ENCODE results near the gene FOXN1.

FOXN1 gene

GRCh38 chr17:28578246-28579195 is 72.4 kb downstream of the FOXN1 start:
- DNase-seq, result no peak
- Mint-ChIP-seq H3K4me3 (no peak overlapping the region), H3K27ac (peak overlapping the region; percentile 58), H3K4me1 (peaks cover 35% of the 10 kb centered on the region), H3K27me3 (no peaks in the 10 kb centered on the region), H3K9me3 (no peaks in the 10 kb centered on the region), H3K36me3 (peaks cover 45% of the 10 kb centered on the region)
- CTCF ChIA-PET, result interaction anchor here (0.9 kb wide), 1 partner anchor 11 kb away, joined by 3 read pairs; no protein-coding TSS in a partner anchor

GRCh38 chr17:28579526-28579925 is 73.4 kb downstream of the FOXN1 start:
- H3K27ac Mint-ChIP-seq, result peak overlapping the region; percentile 58
- no peak overlapping the region for H3K4me3 Mint-ChIP-seq
- H3K36me3 Mint-ChIP-seq, result peaks cover 35% of the 10 kb centered on the region
- no peaks in the 10 kb centered on the region for H3K9me3 Mint-ChIP-seq
- CTCF ChIA-PET, result no interaction called here
- no peak for DNase-seq
- H3K27me3 Mint-ChIP-seq, result no peaks in the 10 kb centered on the region
- H3K4me1 Mint-ChIP-seq, result peaks cover 31% of the 10 kb centered on the region

- Mint-ChIP-seq H3K4me3 (no peak overlapping the region), H3K27ac (no peak overlapping the region), H3K4me1 (peaks cover 21% of the 10 kb centered on the region), H3K36me3 (peaks cover 39% of the 10 kb centered on the region), H3K27me3 (no peaks in the 10 kb centered on the region), H3K9me3 (no peaks in the 10 kb centered on the region)
- no peak for DNase-seq
- CTCF ChIA-PET, result interaction anchor here (1.0 kb wide), 1 partner anchor 9 kb away, joined by 3 read pairs; the partner anchor contains the start of gene PIGS
Observed at GRCh38 chr17:28580959-28581358, 74.8 kb downstream of the FOXN1 start.

- CTCF ChIA-PET, result interaction anchor here (1.5 kb wide), 1 partner anchor 33 kb away, joined by 4 read pairs; no protein-coding TSS in a partner anchor
- H3K9me3 Mint-ChIP-seq, result no peaks in the 10 kb centered on the region
- H3K36me3 Mint-ChIP-seq, result peaks cover 40% of the 10 kb centered on the region
- no peaks in the 10 kb centered on the region for H3K27me3 Mint-ChIP-seq
- no peak overlapping the region for H3K4me3 Mint-ChIP-seq
- H3K4me1 Mint-ChIP-seq, result peaks cover 9% of the 10 kb centered on the region
- no peak overlapping the region for H3K27ac Mint-ChIP-seq
- DNase-seq, result no peak
Observed at GRCh38 chr17:28582513-28582912, 76.4 kb downstream of the FOXN1 start.

- H3K36me3 Mint-ChIP-seq, result peaks cover 38% of the 10 kb centered on the region
- H3K4me1 Mint-ChIP-seq, result peaks cover 10% of the 10 kb centered on the region
- no peak for DNase-seq
- H3K27me3 Mint-ChIP-seq, result no peaks in the 10 kb centered on the region
- H3K9me3 Mint-ChIP-seq, result no peaks in the 10 kb centered on the region
- CTCF ChIA-PET, result interaction anchor here (0.9 to 1.4 kb wide), 2 partner anchors 13 to 167 kb away, joined by 3 read pairs; no protein-coding TSS in a partner anchor
- no peak overlapping the region for H3K27ac Mint-ChIP-seq
- no peak overlapping the region for H3K4me3 Mint-ChIP-seq
Observed at GRCh38 chr17:28584434-28584833, 78.3 kb downstream of the FOXN1 start.

- H3K27me3 Mint-ChIP-seq, result no peaks in the 10 kb centered on the region
- CTCF ChIA-PET, result interaction anchor here (0.9 kb wide), 1 partner anchor 39 kb away, joined by 3 read pairs; no protein-coding TSS in a partner anchor
- DNase-seq, result no peak
- H3K4me1 Mint-ChIP-seq, result peaks cover 2% of the 10 kb centered on the region
- no peak overlapping the region for H3K4me3 Mint-ChIP-seq
- H3K36me3 Mint-ChIP-seq, result peaks cover 29% of the 10 kb centered on the region
- peak overlapping the region; percentile 58 for H3K27ac Mint-ChIP-seq
- H3K9me3 Mint-ChIP-seq, result no peaks in the 10 kb centered on the region
Observed at GRCh38 chr17:28585851-28586250, 79.7 kb downstream of the FOXN1 start.
